D721Med (cell line): Measurements from ENCODE around the gene DHRS1.

Experiments
- DNase-seq: peaks from one replicate; pipeline ENCODE4 v3.0.0; 2011; ENCODE audit warnings: low spot score; ENCODE audit not compliant: insufficient read length
- FAIRE-seq: peaks from 2 replicates; lab custom pipeline; 2011; peaks lifted over from hg19 to GRCh38; lab: Jason Lieb, UNC
- TF ChIP-seq, protein P1 (sequence below): IDR thresholded peaks from 2 replicates; pipeline ENCODE4 v1.5.1; 2012; ENCODE audit warnings: mild to moderate bottlenecking, control low read depth; ENCODE audit not compliant: insufficient read depth; ENCODE audit errors: missing control alignments

DHRS1 gene

GRCh38 chr14:24299255-24300191, at the start of gene DHRS1, which contains the start of gene NOP9:
DHRS1 (minus strand) TSS chr14:24299780; CDS start chr14:24299106, 674 bp downstream.
NOP9 (plus strand) TSS chr14:24299850; CDS start chr14:24299955, 105 bp downstream.
- FAIRE-seq (no peak), DNase-seq (peak; percentile 95)
- TF ChIP-seq, protein P1, sequence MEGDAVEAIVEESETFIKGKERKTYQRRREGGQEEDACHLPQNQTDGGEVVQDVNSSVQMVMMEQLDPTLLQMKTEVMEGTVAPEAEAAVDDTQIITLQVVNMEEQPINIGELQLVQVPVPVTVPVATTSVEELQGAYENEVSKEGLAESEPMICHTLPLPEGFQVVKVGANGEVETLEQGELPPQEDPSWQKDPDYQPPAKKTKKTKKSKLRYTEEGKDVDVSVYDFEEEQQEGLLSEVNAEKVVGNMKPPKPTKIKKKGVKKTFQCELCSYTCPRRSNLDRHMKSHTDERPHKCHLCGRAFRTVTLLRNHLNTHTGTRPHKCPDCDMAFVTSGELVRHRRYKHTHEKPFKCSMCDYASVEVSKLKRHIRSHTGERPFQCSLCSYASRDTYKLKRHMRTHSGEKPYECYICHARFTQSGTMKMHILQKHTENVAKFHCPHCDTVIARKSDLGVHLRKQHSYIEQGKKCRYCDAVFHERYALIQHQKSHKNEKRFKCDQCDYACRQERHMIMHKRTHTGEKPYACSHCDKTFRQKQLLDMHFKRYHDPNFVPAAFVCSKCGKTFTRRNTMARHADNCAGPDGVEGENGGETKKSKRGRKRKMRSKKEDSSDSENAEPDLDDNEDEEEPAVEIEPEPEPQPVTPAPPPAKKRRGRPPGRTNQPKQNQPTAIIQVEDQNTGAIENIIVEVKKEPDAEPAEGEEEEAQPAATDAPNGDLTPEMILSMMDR, result no peak

GRCh38 chr14:24348186-24348585, 48.6 kb upstream of the DHRS1 start:
- DNase-seq, result no peak
- TF ChIP-seq, protein P1, result no peak
- FAIRE-seq, result no peak

DNA sequence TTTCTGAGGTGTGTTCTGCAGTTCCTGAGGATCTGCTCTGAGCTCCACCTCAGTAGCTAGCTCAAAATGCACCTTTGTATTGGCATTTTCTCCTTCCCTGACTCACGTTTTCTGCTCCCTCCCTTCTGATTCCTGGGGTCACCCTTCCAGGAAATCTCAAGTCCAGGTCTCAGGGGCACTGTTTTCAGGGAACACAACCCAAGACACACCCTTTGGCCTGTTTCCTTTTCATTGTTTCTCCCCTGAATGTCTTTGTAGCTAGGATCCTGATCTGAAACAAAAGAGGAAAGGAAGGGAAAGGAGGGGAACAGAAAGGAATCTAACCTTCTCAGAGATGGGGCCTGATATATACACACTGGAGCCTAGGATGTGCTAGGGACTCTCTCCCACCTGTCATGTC, 47.6 kb upstream of the DHRS1 start:
- DNase-seq, result no peak
- FAIRE-seq, result no peak
- TF ChIP-seq, protein P1, result no peak

DNA sequence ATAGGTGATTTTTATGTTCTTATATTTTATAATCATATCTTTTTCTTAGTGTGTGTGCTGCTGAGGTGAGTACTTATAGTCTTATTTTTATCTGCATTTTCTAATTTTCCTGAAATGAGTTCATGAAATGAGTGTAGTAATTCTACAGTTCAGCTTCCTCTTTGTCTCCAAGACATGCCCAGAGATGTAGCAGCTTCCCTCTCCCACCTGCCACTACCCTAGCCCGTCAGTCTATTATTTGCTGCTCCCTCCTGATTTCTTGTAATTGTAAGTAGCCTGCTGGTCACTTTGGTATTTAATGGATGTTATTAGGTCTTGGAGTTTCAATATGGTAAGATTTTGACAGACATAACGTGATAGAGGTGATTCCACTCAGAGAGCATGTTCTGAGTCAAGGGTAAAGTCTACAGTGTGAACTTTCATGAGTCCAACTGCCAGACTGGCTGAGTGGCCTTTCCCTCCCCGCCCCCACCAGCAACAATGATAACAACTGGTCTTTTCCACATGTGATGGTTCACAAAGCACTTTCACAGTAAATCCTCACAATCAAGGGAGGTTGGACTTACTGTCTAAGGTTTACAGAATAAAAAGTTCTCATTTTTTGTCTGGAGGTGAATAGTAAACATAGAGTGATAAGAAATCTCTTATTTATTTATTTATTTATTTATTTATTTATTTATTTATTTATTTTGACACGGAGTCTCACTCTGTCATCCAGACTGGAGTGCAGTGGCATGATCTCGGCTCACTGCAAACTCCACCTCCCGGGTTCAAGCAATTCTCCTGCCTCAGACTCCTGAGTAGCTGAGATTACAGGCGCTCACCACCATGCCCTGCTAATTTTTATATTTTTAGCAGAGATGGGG, 44.4 kb upstream of the DHRS1 start:
- FAIRE-seq (no peak), DNase-seq (no peak)
- TF ChIP-seq, protein P1, result no peak

DNA sequence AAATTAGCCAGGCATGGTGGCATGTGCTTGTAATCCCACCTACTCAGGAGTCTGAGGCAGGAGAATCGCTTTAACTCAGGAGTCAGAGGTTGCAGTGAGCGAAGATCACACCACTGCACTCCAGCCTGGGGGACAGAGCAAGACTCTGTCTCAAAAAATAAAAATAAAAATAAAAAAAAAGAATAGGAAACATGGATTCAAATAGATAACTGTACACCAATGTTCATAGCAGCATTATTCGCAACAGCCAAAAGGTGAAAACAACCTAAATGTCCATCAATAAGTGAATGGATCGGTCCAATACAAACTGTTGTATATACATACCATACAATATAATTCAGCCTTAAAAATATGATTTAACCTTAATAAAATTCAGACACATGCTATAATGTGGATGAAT, 43.3 kb upstream of the DHRS1 start:
- FAIRE-seq (no peak), DNase-seq (no peak)
- TF ChIP-seq, protein P1, result no peak

DNA sequence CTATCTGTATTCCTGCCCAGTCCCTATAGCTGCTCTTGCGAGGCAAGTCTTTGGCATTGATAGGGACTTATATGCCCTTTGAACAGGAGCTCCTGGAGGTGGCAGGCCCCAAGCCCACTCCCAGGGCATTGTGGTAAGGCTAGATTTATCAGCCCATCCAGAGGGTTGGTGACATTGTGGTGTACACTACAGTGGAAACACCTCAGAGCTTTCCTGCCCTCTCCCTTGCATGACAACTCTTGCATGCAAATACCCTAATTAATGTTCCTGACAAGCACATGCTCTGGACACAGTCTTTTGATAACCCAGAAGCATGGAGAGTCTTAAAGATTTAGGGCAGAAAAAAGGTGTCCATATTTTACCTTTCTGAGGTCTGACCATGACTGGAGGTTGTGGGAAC, 41.0 kb upstream of the DHRS1 start:
- FAIRE-seq (no peak), DNase-seq (no peak)
- TF ChIP-seq, protein P1, result no peak
